ENCODE results near the gene CARD14. TPM values are rescaled to one million over a fixed set of nuclear protein-coding genes. Genes with fewer than 3 reads are reported as not detected.

The CARD14 gene
- total RNA-seq: 0.43 and 0.44 TPM in 2 replicates

DNA sequence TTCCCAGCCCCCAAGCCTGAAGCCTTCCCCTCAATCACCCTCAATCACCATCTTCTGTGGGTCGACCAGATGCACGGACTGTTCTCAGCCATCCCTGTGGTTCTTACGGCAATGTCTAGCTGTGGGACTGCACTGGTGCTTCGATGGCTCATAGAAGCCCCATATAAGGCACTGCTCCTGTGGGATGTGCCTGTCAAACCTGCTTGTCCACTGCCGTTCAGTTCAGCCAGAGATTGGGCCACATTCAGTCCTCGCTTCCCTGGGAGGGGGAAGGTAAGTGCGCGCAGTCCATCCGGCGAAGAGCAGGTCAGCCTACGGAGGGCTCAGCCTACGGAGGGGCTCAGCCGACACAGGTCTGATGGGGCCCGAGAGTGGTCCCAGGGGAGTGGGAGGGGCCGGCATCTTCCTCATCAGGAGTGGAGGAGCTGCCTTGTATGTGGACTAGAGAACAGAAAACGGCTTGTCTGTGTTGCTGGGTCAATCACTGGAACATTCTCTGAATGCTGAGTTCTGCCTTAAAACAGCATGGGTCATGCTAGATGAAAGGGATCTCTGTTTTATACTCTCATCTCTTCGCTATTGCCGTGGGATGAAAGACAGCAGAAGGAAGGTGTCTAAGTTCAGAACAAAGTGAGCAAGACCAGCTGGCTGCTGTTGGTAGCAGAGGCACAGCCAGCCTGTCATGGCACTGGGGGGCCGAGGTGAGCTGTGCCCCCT lies at the start of gene CARD14:
Gene CARD14, plus strand, starts transcription at position 247 of the 717 bp plus-strand sequence. CDS start 11,409 bp downstream, outside the sequence.

DNA sequence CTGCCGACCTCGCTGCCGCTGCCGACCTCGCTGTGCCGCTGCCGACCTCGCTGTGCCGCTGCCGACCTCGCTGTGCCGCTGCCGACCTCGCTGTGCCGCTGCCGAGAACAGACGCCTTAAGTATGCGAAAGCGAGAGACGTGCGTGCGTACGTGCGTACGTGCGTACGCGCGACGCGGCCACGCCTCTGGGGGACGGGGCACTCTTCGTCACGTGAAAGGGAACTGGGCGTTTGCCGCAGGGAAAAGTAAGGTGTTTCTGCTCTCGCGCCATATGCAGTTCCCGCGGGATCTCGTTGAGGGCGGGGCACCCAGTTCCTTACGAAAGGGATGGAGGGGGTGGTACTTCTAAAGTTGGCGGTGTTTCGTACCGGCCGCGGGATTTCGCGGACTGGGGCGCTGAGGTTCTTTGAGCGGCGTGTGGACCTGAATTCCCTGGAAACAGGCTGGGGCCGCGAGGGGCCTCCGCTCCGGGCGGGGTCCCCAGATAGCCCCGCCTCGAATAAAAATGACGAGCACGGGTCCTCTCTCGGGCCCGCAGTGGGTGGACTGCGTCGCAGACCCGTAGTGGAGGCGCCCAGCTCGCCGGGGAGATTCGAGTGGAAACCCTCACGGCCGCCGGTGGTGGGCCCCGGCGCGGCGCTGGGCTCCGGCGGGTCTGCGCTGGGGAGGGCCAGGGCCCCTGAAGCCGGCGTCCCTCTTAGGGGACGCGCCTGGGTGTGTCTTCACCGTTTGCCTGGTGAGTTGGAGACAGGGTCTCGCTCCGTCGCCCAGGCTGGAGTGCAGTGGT lies 22.6 kb upstream of the CARD14 start, which contains the start of gene EIF4A3:
Gene EIF4A3, minus strand, starts transcription at position 94 of the 788 bp plus-strand sequence. CDS start 167 bp downstream, outside the sequence.

DNA sequence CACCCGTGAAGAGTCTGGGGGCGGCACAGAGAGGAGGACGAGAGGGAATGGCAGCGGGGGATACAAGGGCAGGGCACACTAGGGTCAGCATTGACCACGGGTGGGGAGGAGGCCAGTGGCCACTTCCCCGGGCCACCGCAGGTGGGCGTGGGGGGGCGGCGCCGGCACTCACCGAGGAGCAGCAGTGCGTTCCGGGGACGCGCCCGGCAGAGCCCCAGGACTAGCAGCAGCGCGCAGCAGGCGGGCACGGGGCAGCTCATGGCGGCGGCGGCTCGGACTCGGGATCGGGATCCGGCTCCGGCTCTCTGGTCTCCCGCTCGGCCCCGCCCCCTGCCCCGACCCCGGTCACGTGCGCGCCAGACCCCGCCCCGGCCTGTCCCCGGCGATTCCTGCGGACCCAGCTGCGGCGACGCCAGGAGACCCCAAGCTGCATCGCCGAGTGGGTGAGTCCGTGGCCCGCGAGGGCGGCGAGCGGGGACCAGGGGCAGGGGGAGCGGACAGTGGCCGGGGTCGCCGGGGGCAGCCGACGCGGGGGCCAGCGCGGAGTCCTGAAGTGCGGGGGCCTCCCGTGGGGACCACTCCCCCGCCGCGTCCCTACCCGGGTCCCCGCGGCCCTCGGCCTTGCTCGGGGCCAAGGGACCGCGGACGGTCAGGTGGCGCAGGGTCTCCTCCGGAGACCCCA lies 50.4 kb downstream of the CARD14 start, which contains the start of the genes SGSH and SLC26A11:
Gene SGSH, minus strand, starts transcription at position 280 of the 682 bp plus-strand sequence. Its CDS starts 20 bp downstream, at position 260.
Gene SLC26A11, plus strand, starts transcription at position 374 of the 682 bp plus-strand sequence. CDS start 1,134 bp downstream, outside the sequence.

Small RNAs within 50 kb of the gene (small RNA-seq; reads per million reads assigned to genes)
- not detected for gene AC087741.2 (ENCODE audit: low replicate concordance)

Other genes with a start within 250 kb of the CARD14 start
- gene TBC1D16, start 134.2 kb upstream of the CARD14 start, total RNA-seq: 38.1 and 46.0 TPM in 2 replicates
- gene CCDC40, start 133.4 kb upstream of the CARD14 start, total RNA-seq: 3.0 and 6.3 TPM in 2 replicates
- gene GAA, start 68.4 kb upstream of the CARD14 start, total RNA-seq: 12.3 and 54.7 TPM in 2 replicates
- gene EIF4A3, start 22.9 kb upstream of the CARD14 start, total RNA-seq: 114 and 178 TPM in 2 replicates
- gene SGSH, start 50.3 kb downstream of the CARD14 start, total RNA-seq: 10.3 and 40.0 TPM in 2 replicates
- 12.9 and 17.5 TPM in 2 replicates for gene SLC26A11, start 50.4 kb downstream of the CARD14 start, total RNA-seq
- 103 and 141 TPM in 2 replicates for gene RNF213, start 90.8 kb downstream of the CARD14 start, total RNA-seq
- 21.6 and 31.1 TPM in 2 replicates for gene ENDOV, start 245.1 kb downstream of the CARD14 start, total RNA-seq